HT1080 (cell line): ENCODE measurements around the gene NHSL2. TPM values are rescaled to one million over a fixed set of nuclear protein-coding genes. Genes with fewer than 3 reads are reported as not detected.
A peak's percentile ranks its signal among the peaks of the same experiment; 100 is the strongest.
"Not testable (repeated sequence)": the region's sequence is repeated elsewhere in the genome, so short reads cannot be mapped to it uniquely, and the experiment has no call there.

ENCODE experiments used
- DNase-seq: peaks from one replicate; pipeline ENCODE4 v3.0.0-alpha.2; 2015; ENCODE audit warnings: low read depth
- total RNA-seq: library from RNA; depleted of rRNA; stranded (reverse); fragments of >200 nt; shearing (Covaris generic); gene quantifications from 2 replicates; pipeline ENCODE4 v1.2.3, GENCODE V29; 2014

Gene NHSL2
- total RNA-seq, 1 experiment from 2014 or later: 1.7 TPM

- DNase-seq: no peak
Measured at GRCh38 chrX:72040506-72040905, 129.9 kb downstream of the NHSL2 start.

GRCh38 chrX:72041176-72041575, 130.5 kb downstream of the NHSL2 start:
- no peak for DNase-seq

- no peak for DNase-seq
Measured at GRCh38 chrX:72041871-72042851, 131.5 kb downstream of the NHSL2 start.

- no peak for DNase-seq
Measured at GRCh38 chrX:72042852-72043248, 132.2 kb downstream of the NHSL2 start.

DNA sequence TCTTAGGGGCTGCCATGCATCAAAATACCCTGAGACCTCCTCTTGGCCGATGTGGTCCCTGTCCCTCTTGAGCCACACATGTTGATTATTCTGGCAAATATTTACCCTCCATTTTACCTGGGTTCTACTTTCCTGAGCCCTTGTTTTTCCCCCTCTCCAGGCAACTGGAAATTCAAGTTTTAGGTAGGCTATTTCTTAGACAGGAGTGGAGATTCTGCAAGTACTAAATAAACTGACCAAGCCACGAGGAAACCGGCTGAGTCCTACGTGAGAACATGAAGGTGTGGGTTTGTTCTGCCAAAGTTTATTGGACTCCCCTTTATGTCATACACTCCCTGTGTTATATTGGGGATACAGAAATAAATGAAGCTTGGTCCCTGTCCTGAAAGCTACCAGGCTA, 133.0 kb downstream of the NHSL2 start:
- no peak for DNase-seq

GRCh38 chrX:72045141-72045540, 134.5 kb downstream of the NHSL2 start:
- no peak for DNase-seq

DNA sequence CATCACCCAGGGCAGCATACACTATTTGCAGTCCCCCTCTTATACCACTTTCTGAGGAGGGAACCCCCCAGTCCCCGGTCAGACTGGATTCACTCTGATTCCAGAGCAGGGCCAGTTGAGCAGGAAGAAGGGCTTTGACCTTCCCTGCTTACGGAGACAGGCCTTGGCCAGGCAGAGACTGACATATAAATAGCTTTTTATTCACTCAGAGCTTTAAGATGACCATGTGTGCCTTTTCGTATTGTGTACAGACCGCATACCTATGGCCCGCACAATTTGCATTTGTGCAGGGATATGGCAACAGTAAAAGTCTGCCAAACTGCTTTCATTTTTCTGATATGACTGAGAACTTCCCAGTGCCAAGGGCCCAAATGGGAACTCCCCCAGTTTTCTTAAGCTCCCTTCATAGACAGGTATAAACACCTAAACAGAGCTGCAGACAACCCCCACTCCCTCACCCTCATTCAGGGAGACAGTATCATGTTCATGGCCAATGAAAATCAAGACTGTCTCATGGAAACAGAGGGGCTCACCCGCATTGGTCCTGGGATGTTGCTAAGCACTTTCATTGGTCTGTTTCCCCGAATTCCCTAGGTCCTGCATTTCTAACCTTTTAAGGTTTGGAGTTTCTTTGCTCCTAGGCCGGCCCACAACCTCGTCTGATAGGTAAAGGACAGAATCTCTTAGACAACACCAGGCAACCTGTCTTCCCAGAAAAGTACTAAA, 135.1 kb downstream of the NHSL2 start:
- no peak for DNase-seq

DNA sequence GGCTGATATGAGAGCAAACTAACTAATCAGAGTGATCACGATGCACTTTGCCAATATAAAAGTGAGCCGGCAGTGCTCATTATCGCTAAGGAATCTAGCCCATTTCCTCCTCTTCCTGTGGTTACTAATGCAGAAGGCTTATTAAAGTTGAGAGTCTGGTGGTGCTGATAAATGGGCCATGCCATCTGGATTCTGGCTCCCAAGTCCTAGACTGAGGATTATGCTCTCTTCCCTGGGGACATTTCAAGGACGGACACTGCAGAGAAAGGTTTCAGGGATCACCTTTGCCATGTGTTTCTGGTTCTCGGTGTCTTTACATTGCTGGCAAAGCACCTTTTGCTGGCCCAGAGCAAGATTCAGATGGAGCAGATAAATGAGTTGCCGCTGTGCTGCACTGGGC, 135.8 kb downstream of the NHSL2 start:
- no peak for DNase-seq

DNA sequence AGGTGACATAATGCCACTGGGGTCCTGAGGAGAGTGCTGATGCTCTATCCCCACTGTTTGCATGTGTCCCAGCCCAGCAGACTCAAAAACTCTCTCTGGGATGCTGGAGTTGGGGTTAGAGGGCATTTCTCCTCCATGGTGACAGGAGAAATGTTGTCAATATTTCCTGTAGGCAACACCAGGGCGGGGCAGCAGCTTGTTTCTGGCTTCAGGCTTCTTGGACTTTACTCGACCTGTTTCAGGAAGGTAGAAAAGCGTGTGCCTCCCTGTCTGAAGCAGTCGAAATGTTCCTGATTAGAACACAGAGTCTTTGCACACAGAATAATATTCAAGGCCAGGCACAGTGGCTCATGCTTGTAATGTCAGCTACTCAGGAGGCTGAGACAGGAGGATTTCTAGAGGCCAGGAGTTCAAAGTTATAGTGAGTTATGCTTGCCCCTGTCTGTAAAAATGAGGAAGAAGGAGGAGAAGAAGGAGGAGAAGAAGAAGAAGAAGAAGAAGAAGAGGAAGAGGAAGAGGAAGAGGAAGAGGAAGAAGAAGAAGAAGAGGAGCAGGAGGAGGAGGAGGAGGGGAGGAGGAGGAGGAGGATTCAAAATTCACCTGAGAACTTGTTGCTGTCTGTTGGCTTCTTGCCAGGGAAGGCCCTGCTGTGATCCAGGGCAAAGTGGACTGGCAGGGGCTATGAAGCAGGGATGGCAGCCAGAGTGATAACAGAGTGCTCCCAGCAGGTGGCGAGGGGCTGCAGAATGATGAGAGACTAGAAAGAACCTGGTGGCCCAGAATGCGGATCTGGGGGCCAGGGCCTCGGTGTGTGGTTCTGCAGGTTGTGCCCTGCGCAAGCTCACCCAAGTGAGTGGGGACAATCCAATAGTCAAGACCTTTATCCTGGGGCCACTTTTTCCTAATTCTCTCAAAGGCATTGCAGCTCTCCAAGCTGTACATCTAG, 138.1 kb downstream of the NHSL2 start:
- no peak for DNase-seq

DNA sequence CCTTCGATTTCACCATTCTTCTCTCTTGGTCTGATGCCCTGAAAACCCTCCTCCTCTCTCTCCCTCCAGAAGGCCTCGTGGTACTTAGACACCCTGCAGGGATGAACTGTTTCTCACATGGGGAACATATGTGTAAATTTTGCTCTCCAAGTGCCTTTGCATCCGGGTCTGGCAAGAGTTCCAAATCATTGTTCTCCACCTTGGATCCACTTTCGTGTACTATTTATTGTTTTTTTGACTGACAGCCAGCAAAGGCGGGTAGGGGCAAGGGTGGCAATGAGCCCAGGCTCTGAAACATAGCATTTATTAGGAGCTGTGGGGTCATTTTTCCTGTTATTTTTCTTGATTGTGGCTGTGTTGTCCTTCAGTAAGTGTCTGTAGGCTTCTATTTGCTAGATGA, 139.4 kb downstream of the NHSL2 start:
- DNase-seq: no peak

DNA sequence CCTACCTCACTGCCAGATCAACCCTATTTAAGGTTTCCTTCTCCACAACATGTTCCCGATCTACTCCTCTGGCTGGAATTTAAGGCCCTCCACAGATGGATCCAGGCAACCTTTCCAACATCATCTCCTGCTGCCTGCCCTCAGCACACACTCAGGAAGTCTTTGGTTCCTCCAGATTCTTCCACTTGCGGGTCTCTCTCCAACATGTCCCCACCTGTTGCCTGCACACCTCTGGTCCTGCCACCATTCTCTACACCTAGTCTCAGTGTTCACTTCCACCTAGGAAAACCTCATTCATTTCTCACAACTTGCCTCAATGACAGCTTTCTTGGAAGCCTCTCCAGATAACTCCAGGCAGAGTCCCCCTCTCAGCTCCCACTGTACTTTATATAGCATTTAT, 140.9 kb downstream of the NHSL2 start:
- DNase-seq: no peak

DNA sequence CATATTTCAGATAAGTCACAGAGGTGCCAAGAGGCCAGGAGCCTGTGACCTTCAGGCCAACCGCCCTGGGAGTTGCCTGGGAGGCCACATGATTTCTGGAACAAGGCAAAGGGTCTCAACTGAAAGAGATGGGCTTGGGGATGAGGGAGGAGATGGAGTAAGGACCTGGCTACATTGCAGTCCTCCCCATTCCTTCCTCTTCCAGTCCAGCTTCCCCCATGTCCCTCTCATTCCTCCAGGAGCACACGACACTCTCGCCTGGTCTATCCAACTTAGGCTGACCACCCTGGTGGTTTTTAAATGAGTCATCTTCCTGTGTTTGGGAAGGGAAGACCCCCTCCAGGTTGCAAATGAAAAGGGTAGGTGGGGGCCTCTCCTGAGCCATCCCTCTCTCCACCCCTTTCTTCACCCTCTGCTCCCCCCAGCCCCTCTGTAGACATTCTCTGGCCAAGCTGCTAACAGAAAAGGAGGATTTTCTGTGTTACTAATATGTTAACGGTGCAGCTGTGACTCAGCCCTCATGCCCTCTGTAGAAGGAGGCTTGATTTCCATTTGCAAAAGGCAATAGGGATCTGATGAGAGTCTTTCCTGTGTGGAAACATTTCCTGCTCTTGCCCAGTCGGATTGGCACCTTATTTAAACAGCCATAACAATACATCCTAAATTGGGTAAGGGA, 141.9 kb downstream of the NHSL2 start:
- DNase-seq: peak; percentile 65

DNA sequence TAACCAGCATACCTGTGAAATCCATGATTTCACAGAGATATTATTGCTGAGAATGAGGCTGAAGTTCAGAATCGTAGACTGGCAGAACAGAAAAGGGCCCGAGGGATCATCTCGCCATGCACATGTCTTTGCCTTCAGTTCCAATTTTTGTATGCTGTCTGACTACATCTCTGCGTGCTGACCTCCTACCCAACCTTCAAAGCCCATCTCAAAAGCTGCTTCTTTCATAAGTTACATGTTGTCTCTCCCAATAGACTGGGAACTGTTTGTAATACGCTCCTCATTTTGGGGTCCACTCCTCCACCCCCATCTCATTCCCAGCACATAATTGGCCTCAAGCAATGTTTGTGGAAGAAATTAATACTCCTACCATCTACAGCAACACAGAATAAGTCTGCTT, 142.9 kb downstream of the NHSL2 start:
- DNase-seq: no peak

DNA sequence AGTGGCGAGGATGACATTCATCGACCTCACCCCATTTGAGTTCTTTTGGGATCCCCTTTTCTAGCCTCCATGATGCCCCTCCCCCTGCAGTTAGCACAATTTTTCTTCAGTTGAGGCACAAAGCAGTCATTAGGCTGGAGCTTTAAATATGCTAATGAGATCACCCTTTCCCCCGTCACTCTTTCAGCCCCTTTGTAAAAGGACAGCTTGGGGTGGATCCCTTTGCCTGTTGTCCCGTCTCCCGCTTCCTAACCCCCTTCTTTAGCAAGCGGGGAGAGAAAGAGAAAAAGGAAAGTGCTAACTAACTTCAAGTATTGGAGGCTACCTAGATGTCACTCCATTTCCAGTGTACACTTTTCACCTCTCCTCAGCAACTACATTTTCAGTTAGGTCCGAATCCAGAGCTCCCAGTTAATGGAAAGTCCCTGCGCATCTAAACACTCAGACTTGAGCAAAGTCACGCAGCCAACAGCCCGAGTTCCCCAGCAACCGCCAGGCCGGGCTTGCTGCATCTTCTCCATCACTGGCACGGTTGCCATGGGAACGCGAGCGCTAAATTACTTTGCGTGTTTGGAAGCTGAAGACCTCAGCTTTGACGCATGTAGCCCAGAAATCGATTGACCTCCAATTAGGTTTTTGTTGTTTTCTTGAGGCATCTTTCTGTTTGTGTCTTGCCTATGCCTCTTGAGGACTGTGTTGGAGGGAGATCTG, 144.3 kb downstream of the NHSL2 start:
- DNase-seq: no peak

DNA sequence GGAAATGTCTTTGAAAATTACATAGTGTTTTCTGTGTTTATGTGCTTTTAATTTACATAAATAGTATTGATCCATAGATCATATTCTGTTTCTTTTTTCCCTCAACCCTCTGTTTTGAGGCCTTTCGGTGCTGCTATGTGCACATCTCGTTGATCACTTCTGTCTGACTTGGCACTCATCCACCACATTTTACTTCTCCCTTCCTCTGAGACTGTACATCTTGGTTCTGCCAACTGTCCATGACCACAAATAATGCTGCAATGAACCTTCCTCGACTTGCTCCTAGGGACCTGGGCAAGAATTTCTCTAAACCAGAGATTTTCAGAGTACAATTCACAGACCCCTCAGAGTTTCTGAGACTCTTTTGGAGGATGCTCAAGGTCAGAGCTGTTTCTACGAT, 146.7 kb downstream of the NHSL2 start:
- DNase-seq: no peak

DNA sequence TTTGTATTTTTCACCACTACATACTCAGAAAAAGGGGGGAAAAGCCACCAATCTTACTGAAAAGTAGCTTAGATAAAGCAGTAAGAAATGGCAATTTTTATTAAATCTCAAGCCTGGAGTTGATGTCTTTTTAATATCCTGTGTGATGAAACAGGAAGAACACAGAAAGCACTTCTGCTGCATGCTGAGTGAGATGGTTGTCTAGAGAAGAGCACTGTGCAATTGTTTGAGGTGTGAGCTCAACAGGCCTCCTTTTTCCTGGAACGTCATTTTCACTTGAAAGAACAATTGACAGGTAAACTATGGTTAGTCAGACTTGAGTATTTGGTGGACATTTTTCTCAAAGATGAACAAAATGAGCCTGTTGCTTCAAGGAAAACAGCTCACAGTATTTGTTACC, 147.2 kb downstream of the NHSL2 start:
- DNase-seq: no peak

DNA sequence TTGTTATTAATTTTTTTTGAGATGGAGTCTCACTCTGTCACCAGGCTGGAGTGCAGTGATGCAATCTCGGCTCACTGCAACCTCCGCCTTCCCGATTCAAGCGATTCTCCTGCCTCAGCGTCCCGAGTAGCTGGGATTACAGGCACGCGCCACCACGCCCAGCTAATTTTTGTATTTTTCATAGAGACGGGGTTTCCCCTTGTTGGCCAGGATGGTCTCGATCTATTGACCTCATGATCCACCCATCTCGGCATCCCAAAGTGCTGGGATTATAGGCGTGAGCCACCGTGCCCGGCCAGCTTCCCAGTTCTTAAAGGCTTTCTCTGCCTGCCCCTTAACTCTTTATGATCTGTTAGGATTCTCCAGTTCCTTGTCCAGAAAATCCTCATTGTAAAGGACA, 147.7 kb downstream of the NHSL2 start:
- not testable (repeated sequence) for DNase-seq

GRCh38 chrX:72060196-72060920, 149.7 kb downstream of the NHSL2 start:
- DNase-seq: no peak

GRCh38 chrX:72060921-72061490, 150.4 kb downstream of the NHSL2 start:
- no peak for DNase-seq
